ENCODE results near the gene TNF. TPM values are rescaled to one million over a fixed set of nuclear protein-coding genes. Genes with fewer than 3 reads are reported as not detected.

Gene TNF
- not detected for polyA plus RNA-seq (2012; ENCODE audit: insufficient read length, low read depth)

DNA sequence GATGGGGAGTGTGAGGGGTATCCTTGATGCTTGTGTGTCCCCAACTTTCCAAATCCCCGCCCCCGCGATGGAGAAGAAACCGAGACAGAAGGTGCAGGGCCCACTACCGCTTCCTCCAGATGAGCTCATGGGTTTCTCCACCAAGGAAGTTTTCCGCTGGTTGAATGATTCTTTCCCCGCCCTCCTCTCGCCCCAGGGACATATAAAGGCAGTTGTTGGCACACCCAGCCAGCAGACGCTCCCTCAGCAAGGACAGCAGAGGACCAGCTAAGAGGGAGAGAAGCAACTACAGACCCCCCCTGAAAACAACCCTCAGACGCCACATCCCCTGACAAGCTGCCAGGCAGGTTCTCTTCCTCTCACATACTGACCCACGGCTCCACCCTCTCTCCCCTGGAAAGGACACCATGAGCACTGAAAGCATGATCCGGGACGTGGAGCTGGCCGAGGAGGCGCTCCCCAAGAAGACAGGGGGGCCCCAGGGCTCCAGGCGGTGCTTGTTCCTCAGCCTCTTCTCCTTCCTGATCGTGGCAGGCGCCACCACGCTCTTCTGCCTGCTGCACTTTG lies at the start of gene TNF:
TSS of gene TNF (plus strand) at position 231 of the 567 bp plus-strand sequence. CDS start at position 408, 177 bp downstream.
- no peak for TF ChIP-seq SIN3A (IDR thresholded peaks at IDR 0.05; ENCODE audit: borderline replicate concordance, insufficient read depth, low read length)
- no peak for TF ChIP-seq TAF1 (IDR thresholded peaks at IDR 0.05; ENCODE audit: borderline replicate concordance, insufficient read depth, low read length)
- no peak for TF ChIP-seq FOXP2 (optimal IDR thresholded peaks at IDR 0.05; ENCODE audit: borderline replicate concordance, extremely low read depth, extremely low read length, insufficient read depth)
- no peak for TF ChIP-seq POLR2AphosphoS5 (IDR thresholded peaks at IDR 0.05; ENCODE audit: low read depth, low read length)
- TF ChIP-seq, protein P1, sequence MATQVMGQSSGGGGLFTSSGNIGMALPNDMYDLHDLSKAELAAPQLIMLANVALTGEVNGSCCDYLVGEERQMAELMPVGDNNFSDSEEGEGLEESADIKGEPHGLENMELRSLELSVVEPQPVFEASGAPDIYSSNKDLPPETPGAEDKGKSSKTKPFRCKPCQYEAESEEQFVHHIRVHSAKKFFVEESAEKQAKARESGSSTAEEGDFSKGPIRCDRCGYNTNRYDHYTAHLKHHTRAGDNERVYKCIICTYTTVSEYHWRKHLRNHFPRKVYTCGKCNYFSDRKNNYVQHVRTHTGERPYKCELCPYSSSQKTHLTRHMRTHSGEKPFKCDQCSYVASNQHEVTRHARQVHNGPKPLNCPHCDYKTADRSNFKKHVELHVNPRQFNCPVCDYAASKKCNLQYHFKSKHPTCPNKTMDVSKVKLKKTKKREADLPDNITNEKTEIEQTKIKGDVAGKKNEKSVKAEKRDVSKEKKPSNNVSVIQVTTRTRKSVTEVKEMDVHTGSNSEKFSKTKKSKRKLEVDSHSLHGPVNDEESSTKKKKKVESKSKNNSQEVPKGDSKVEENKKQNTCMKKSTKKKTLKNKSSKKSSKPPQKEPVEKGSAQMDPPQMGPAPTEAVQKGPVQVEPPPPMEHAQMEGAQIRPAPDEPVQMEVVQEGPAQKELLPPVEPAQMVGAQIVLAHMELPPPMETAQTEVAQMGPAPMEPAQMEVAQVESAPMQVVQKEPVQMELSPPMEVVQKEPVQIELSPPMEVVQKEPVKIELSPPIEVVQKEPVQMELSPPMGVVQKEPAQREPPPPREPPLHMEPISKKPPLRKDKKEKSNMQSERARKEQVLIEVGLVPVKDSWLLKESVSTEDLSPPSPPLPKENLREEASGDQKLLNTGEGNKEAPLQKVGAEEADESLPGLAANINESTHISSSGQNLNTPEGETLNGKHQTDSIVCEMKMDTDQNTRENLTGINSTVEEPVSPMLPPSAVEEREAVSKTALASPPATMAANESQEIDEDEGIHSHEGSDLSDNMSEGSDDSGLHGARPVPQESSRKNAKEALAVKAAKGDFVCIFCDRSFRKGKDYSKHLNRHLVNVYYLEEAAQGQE (IDR thresholded peaks at IDR 0.05; ENCODE audit: insufficient read depth in 1 of 2, low read depth in 2 of 2, low read length in 2 of 2) = no peak

DNA sequence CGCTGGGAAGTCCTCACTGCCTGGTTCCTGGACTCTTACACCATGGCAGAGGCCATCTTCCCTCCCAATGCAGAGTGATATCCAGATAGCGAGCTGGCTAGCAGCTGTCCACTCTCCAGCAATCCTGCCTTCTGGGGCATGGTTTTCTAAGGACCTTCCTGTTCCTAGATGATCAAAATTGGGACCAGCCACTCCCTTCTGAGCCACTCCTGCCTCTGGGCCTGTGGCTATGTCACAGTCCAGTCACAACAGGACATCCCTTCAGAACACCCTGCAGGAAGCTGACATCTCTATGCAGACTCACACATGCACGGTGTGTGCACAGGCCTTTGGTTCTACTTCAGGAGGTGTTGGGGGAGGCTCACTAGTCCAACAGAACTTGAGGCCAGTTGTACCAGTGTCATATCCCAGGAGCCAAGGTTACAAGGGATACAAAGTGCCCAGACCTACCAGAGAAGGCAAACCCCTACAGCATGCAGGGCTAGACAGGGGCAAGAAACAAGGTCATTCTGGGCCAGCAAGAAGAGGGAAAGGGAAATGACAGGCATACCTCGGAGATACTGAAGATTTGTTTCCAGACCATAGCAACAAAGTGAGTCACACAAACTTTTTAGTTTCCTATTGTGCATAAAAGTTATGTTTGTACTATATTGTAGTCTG lies 49.3 kb upstream of the TNF start:
- no peak for TF ChIP-seq SIN3A (IDR thresholded peaks at IDR 0.05; ENCODE audit: borderline replicate concordance, insufficient read depth, low read length)
- TF ChIP-seq FOXP2 (optimal IDR thresholded peaks at IDR 0.05; ENCODE audit: borderline replicate concordance, extremely low read depth, extremely low read length, insufficient read depth) = no peak
- TF ChIP-seq, protein P1 (IDR thresholded peaks at IDR 0.05; ENCODE audit: insufficient read depth in 1 of 2, low read depth in 2 of 2, low read length in 2 of 2) = no peak
- no peak for TF ChIP-seq TAF1 (IDR thresholded peaks at IDR 0.05; ENCODE audit: borderline replicate concordance, insufficient read depth, low read length)
- TF ChIP-seq POLR2AphosphoS5 (IDR thresholded peaks at IDR 0.05; ENCODE audit: low read depth, low read length) = no peak

DNA sequence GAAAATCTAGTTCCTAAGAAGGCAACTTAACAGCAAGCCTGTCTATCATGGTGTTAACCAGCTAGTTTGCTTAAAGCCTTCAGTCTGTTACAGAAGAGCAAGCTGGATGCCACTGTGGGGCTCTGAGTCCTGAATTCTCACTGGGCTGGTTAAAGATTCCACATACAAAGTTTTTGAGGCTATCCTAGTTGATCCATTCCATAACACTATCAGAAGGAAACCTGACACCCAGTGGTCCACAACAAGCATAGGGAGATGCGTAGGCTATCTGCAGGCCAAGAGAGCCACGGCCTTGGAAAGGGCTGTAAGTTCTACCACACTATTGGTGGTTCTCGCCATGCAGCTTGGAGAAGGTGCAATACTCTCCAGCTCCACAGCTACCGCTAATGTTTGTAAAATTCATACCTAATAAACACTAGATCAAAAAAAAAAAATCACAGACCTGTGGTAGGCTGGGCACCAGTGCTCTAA lies 47.0 kb upstream of the TNF start:
- no peak for TF ChIP-seq FOXP2 (optimal IDR thresholded peaks at IDR 0.05; ENCODE audit: borderline replicate concordance, extremely low read depth, extremely low read length, insufficient read depth)
- no peak for TF ChIP-seq TAF1 (IDR thresholded peaks at IDR 0.05; ENCODE audit: borderline replicate concordance, insufficient read depth, low read length)

DNA sequence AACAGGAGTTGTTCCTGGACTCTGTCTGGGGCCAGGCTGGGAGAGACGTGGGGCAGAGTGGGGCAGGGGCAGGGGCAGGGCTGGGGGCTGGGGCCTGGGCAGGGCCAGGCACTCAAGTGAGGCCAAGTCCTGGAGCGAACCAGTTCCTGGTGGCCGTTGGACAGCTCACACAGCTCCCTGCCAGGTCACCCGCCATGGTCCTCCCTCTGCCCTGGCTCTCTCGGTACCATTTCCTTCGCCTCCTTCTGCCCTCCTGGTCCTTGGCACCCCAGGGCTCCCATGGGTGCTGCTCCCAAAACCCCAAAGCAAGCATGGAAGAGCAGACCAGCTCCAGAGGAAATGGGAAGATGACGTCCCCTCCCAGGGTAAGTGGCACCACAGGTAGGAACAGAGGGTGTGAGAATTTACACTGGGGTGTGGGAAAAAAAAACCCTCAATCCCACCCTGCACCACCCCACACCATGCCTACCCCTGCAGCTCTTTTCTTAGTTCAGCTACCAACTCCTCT lies 46.5 kb upstream of the TNF start, which contains the start of gene MCCD1:
TSS of gene MCCD1 (plus strand) at position 142 of the 508 bp plus-strand sequence. CDS start at position 195, 53 bp downstream.
- TF ChIP-seq SIN3A (IDR thresholded peaks at IDR 0.05; ENCODE audit: borderline replicate concordance, insufficient read depth, low read length) = peak; percentile 34; the same call in 1 of the 2 replicates
- no peak for TF ChIP-seq FOXP2 (optimal IDR thresholded peaks at IDR 0.05; ENCODE audit: borderline replicate concordance, extremely low read depth, extremely low read length, insufficient read depth)
- no peak for TF ChIP-seq POLR2AphosphoS5 (IDR thresholded peaks at IDR 0.05; ENCODE audit: low read depth, low read length)

DNA sequence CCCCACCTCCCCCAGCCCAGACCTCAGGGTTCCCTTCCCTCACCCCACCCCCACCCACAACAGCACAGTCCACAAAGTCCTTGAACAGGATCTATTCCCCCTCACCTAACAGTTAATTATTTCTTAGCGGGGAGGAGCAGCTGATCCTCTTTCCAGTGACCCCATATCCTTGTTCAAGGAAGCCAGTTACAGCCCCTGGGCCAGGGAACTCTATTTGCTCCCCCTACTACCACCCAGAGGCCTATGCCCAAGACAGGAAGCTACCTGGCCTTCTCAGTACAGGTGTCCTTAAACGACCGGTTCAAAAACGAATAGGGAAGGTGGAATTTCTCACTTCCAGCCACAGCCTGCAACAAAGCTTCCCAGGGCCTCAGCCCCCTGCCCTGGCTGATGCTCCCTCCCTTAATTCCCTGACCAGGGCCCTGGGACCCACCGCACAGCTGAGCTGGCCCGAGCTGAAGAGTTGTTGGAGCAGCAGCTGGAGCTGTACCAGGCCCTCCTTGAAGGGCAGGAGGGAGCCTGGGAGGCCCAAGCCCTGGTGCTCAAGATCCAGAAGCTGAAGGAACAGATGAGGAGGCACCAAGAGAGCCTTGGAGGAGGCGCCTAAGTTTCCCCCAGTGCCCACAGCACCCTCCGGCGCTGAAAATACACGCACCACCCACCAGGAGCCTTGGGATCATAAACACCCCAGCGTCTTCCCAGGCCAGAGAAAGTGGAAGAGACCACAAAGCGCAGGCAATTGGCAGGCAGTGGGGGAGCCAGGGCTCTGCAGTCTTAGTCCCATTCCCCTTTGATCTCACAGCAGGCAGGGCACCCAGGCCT lies 45.8 kb upstream of the TNF start:
- TF ChIP-seq, protein P1 (IDR thresholded peaks at IDR 0.05; ENCODE audit: insufficient read depth in 1 of 2, low read depth in 2 of 2, low read length in 2 of 2) = no peak
- TF ChIP-seq POLR2AphosphoS5 (IDR thresholded peaks at IDR 0.05; ENCODE audit: low read depth, low read length) (peak; percentile 40; the same call in 1 of the 2 replicates), SIN3A (IDR thresholded peaks at IDR 0.05; ENCODE audit: borderline replicate concordance, insufficient read depth, low read length) (0 out of 2 replicates have a peak, but pooled peaks have one; percentile 2), TAF1 (IDR thresholded peaks at IDR 0.05; ENCODE audit: borderline replicate concordance, insufficient read depth, low read length) (no peak), FOXP2 (optimal IDR thresholded peaks at IDR 0.05; ENCODE audit: borderline replicate concordance, extremely low read depth, extremely low read length, insufficient read depth) (no peak)
